Ecto neural progenitor cell (in vitro differentiated cells): ENCODE results near the gene INO80D.
"Not testable (repeated sequence)": the region's sequence is repeated elsewhere in the genome, so short reads cannot be mapped to it uniquely, and the experiment has no call there.

Experiments
- DNase-seq: peaks from one replicate; pipeline ENCODE4 v3.0.0-alpha.2; 2018; ENCODE audit warnings: low spot score

The INO80D gene

DNA sequence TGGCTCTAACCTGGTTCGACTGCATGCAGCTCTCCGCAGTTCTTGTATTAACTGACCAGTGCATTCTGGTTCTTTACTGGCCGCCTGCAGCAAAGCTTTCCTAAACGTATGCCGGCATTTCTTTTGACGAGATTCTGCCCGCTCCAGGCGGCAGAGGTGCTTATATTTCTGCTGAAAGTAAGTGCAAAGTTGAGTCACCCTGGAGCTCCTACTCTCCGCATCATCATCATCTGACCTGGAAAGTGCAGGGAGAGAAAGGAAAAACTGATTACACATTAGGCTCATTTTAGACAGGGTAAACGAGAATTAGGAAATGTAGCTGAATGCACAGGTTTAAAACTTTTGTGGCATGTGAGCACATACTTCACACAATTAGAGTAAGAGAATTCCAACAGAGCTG, 57.9 kb downstream of the INO80D start:
- DNase-seq = no peak

DNA sequence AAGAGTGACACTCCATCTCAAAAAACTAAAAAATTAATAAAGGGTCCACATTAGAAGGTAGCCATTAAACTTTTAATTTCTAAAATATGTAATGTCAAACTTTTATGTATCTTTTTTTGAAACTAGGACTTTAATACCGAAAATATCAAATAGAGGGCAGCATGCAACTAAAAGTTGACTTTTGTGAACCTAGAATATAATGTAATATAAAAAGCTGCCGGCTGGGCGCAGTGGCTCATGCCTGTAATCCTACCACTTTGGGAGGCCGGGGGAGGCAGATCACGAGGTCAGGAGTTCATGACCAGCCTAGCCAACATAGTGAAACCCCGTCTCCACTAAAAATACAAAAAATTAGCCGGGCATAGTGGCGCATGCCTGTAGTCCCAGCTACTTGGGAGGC, 62.8 kb downstream of the INO80D start:
- DNase-seq = no peak

DNA sequence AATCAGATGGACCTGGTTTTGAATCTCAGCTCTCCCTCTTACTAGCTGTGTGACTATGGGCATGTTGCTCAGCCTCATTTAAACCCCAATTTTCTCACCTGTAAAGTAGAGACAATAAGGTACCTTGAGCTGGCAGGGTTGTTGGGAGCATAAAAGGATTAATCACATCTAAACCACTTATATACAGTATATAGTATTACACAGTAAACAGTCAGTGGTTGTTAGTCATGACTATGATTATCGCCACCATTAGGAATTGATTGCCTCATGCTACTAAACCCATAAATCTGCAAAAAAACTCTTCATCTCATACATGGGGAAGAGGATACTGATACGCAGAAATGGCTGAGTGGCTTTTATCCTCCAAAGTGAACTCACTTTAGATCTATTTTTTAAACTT, 65.8 kb downstream of the INO80D start:
- DNase-seq = no peak

DNA sequence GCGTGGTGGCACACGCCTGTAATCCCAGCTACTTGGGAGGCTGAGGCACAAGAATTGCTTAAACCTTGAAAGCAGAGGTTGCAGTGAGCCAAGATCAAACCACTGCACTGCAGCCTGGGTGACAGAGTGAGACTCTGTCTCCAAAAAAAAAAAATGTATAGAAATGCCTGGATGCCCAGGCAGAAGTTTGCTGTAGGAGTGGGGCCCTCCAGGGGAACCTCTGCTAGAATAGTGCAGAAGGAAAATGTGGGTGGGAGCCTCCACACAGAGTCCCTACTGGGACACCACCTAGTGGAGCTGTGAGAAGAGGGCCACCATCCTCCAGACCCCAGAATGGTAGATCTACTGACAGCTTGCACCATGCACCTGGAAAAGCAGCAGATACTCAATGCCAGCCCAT, 70.2 kb downstream of the INO80D start:
- not testable (repeated sequence) for DNase-seq

DNA sequence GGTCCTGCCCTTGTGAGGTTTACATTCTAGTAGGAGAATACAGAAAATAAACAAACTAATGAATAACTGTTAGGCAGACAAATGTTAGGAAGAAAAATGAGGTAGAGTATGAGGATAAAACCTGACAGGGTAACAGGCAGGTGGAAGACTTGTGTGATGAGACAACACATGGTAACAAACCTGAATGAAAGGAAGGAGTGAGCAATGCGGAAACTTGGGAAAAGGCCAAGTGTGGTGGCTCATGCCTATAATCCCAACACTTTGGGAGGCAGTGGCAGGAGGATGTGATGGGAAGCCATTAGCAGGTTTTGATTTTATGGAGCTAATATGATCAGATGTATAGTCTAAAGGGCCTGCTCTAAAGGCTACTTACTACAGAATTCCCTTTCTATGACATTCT, 74.2 kb downstream of the INO80D start:
- DNase-seq = no peak

DNA sequence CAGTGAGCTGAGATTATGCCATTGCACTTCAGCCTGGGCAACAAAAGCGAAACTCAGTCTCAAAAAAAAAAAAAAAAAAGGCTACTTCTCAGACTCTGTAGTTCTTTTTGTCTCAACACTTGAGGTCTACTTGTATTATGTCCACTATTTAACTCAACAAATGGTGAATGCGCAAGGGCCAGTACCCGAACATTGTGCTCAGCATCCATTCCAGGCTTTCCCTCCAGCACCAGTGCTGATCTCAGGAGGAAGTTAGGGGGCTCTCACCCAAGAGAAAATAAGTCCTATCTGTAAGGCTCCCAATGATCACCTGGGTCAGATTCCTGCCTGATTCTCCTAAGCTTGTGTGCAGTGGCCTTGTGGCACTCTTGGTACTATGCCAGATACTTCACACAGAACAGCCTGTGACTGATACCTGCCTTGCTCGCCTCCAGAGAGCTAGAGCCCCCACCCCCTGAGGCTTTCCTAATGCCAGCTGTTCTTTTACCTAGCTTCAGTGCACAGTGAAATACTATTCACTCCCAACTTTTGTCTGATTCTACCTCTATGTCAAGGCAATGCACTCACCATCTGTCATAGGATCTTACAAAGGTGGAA, 74.9 kb downstream of the INO80D start:
- no peak for DNase-seq

DNA sequence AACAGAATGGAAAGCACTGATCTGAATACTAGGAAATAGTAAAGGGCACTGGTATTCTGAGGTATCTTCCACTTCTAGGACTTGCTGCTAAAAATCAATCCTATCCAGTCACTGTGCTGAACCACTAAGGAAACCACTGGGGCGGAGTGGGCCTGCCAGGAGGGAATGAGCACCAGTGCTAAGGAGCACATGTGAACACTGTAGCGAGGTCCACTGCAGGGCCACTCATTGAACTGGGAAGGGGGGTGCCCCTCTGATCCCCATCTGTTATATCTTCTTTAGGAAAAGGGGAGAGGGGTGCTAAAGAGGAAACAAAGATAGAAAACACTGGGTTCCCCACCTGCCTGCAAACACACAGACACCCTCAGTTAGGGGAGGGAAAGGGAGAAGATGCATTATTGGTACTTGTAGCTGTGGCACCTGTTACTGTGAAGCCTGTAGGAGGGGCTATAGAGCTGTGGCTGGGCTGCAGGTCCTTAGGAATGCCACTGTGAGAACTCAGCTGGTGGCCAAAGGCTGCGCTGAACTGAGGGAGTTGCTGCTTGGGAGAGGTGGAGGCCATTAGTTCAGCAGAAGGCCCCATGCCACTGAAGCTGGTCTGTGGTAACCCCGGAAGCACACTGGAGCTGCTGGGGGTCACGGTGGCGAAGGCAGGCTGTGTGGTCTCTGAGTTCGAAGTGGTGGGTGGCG, 81.8 kb downstream of the INO80D start:
- DNase-seq = peak; percentile 66

DNA sequence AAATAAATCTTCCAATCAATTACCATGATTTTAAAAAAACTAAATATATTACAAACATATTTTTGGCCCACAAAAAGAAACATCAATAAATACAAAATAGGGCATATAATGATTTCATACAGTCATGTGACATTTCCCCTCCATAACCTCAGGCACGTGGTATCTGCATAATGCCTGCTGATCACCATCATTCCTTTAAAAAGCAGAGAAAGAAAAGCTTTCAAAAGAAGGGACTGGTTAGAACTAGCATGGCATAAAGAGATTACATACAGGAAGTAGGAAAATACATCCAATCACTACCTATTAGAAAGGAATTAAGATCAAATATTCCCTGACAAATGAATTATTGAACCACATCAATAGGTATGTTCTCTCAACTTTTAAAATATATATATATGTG, 83.5 kb downstream of the INO80D start:
- no peak for DNase-seq

DNA sequence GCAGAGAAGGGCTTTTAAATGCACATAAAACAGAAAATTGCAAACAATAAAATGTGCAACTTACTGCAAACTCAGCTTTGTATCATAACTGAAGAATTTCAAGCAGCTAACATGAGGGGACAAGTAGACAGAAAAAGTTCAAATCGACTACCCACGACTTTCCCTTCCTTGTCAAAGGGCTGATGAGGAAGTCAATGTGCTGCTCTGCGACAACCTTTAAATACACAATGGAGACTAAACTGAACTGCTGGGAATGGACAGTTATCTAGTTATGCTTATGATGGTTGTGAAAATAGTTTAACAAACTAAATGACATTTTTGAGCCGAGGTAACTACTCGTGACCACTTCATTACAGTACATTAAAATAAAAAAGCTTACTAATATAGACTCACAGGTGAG, 84.1 kb downstream of the INO80D start:
- DNase-seq = no peak

DNA sequence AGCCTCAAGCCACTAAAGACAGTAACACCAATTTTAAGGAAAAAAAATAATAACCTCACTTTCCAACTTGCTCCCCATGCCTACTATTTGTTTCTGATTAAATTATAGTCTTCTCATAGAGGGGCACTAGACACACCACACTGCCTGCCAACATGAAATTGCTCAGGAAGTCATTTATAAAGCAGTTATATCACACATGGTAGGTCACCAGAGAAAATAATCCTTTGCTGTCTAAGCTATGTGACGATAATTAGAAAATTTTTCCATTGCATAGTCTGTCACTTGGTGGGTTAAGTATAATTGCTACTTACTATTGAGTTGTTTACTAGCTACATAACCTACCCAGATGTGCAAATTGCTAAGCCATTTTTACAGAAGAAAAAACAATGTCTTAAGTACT, 85.2 kb downstream of the INO80D start:
- no peak for DNase-seq

DNA sequence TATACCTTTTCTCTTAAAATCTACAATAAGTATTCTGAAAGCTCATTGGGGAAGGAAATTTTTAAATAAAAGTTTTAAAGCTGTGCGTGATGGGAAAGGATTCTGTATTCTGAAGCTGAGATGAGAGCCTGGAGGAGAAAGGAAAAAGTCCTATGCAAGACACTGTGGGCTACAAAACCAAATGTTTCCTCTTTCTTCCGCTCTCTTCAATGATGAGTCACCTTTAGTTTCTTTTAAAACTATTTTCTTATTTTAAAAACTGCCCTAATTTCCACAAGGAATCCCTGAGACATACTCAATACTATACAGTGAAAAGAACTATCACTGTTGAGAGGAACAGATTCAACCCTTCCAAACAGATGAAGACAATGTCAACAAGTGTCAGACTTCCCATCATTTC, 87.4 kb downstream of the INO80D start:
- DNase-seq = no peak

DNA sequence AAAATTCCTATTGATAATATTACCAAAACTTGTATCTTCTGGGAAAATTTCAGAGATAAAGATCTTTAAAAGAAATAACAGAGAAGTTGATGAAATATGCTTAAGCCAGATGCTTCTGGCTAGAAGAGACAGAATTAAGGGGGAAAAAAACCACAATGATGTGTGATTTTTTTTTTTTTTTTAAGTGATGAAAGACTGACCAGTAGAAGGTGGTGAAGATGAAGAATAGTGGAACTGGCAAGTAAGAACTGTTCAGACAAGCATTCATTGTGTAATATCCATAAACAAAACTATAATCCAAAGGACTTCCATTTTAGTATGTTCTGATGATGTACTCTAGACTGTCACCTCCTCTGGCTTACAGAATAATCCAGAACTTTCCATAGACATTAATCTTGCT, 89.8 kb downstream of the INO80D start:
- DNase-seq = no peak

DNA sequence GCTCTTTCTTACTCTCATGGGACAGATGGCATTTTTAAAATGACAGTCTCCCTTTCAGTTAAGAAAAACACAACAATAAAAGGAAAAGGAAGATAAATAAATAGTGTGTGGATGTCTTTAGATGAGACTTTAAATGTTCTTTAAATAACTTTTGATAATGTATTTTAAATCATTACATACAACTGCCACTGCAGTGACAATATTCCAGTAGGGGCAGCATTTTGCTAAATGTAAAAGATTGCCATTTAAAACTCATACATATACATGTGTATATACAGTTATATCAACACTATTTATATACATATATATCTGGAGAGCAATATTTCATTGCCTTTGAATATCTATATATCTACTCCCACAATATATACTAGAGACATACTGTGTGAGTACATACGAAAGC, 90.7 kb downstream of the INO80D start:
- DNase-seq = no peak

DNA sequence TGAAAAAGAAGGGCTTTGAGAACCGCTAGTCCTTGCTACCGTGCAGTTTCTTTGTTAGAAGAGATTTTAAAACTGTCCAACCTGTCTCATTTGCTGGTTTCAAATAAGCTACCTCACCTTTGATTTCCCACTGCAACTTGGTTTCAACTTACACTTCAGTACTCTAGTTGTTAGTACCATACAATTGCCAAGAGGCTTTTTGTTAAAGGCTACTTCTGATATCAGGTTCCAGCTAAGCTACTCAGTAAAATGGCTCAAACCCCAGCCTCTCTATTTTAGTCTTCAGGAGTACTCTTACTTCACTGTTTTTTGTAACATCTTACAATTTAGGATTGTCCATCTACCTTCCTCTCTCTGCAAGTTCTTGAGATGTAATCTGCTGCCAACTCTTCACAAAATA, 91.6 kb downstream of the INO80D start:
- DNase-seq = no peak

DNA sequence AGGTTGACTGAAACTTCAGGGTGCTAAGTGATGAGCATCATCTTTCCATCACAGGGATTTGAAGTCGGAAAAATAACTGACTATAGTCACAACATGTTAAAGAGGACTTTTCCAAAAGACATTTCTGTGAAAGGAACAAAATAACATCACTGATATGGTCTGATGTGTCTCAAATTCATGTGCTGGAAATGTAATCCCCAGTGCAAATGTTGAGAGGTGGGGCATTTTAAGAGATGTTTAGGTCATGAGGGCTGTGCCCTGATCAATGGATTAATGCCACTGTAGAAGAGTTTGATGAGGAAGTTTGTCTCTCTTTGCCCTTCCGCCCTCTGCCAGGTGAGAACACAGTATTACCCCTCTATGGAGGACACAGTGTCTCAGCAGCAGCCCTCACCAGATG, 95.9 kb downstream of the INO80D start:
- DNase-seq = no peak

DNA sequence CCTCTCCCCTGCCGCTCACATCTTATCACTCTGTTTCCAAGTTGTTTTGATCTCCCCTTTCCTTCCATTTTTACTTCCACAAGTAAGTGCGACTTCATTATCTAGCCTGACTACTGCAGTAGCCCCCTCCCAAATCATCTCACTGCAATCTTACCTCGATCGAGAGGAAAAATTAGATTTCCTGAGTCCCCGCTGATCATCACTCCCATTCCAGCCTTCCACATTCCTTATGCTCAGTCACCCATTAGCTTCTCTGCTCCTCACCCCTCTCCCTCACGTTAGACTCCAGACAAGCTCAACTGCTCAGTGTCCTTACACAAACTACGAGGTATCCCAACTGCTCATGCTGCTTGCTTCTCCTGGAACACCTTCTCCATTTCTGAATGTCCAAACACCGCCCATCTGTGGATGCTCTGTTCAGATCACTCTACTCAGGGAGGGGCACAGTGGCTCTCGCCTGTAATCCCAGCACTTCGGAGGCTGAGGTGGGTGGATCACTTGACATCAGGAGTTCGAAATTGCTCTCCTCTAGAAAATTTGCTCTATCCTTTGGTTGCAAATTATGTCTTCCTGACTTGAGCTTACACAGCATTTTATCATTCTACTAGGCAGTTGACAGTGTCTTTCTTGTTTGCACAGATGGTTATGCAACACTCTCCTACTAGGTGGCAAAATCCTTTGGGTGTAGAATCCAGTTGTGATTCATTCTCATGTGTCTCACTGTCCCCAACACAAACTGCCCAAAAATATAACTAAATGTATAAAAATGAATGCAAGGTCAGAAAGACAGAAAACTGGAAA, 96.5 kb downstream of the INO80D start:
- no peak for DNase-seq

DNA sequence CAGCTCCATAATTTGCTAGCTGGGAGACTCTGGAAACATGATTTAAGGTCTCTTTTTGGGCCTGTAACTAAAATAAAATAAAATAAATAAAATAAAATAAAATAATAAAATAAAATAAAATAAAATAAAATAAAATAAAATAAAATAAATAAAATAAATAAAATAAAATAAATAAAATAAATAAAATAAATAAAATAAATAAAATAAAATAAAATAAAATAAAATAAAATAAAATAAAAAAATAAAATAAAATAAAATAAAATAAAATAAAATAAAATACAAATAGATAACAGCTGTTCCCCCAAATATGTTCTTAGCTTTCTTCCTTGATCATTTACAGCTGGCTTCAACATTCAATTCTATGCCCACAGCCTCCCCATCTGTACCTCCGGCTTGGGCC, 97.3 kb downstream of the INO80D start:
- DNase-seq = not testable (repeated sequence)

DNA sequence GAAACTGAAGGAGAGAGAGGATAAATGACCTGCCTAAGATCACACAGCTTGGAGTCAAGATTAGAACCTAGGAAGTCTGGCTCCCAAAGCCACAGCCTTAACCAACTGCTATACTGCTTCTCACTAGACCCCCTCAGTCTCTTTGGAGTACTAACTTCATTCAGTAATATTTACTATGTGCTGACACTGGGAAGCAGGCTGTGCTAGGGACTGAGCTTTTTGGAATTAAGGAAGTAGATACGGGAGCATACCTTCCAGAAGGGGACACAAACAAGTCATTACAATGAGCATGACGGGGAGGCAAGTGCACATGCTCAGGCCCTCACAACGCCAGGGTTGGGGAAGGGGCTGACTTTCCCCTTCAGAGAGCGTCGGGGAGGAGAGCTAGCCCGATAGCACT, 97.7 kb downstream of the INO80D start:
- no peak for DNase-seq

DNA sequence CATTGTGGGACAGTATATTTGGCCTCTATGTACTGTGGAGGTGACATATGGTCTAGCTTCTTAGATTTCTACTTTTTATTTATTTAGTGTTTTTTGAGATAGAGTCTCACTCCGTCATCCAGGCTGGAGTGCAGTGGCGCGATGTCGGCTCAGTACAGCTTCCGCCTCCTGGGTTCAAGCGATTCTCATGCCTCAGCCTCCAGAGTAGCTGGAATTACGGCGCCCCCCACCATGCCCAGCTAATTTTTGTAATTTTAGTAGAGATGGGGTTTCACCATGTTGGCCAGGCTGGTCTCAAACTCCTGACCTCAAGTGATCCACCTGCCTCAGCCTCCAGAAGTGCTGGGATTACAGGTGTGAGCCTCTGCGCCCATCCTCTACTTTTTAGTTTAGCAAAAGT, 99.6 kb downstream of the INO80D start:
- DNase-seq = not testable (repeated sequence)

DNA sequence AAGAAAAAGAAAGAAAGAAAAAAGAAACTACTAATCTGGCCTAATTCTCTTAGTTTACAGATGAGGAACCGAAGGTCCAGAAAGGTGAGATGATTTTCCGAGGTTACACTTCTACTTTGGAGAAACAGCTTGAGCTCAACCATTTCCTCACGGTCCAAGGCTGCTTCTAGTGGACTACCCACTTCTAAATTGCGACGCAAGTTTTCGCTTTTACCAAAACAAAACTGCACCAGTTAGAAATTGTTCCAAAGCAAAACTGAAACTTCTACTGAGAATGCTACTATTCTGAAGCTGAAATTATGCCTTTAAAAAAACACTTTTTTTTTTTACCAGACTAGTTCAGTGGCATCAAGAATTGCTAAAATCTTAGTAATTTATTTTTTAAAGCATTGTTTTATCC, 101.6 kb downstream of the INO80D start:
- no peak for DNase-seq

DNA sequence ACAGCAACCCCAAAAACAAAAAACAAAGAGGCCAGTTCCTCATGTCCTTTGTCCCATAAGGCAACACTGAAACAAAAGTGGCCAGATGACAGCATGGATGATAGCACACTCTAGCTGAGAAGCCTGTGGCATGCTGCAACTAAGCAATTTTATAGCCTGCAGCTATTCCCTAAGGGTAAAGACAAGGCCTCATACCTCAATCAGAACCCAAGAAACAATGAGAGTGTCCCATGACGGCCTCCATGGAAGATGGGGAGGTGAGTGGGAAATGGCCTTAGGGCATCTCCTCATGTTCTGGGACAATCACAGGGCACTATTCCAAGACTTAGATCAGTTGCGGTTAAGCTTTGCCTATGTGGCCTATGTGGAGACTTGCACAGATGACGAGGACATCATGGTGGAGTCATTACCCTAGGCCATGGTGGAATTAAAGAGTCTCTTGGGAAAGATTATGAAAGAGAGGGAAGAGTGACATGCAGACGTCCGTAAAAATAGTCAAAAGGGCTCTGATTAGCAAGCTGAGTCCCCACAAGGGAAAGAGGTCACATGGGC, 103.1 kb downstream of the INO80D start:
- DNase-seq = no peak

DNA sequence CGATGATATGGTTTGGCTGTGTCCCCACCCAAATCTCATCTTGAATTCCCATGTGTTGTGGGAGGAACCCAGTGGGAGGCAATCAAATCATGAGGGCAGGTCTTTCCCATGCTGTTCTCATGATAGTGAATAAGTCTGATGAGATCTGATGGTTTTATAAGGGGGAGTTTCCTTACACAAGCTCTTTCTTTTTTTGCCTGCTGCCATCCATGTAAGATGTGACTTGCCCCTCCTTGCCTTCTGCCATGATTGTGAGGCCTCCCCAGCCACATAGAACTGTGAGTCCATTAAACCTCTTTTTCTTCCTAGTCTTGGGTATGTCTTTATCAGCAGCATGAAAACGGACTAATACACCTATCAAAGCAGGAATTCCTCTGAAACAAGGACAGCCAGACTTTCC, 107.2 kb downstream of the INO80D start:
- not testable (repeated sequence) for DNase-seq

DNA sequence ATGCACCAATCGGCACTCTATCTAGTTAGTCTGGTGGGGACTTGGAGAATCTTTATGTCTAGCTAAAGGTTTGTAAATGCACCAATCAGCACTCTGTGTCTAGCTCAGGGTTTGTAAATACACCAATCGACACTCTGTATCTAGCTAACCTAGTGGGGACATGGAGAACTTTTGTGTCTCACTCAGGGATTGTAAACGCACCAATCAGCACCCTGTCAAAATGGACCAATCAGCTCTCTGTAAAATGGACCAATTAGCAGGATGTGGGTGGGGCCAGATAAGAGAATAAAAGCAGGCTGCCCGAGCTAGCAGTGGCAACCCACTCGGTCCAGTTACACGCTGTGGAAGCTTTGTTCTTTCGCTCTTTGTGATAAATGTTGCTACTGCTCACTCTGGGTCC, 108.3 kb downstream of the INO80D start:
- DNase-seq = not testable (repeated sequence)
